Non-pigmented ciliary epithelial cell (primary cell): Measurements from ENCODE around the gene TRIM34.
A peak's percentile ranks its signal among the peaks of the same experiment; 100 is the strongest.
"Not testable (repeated sequence)": the region's sequence is repeated elsewhere in the genome, so short reads cannot be mapped to it uniquely, and the experiment has no call there.

Experiments used
- DNase-seq: peaks from one replicate; pipeline ENCODE4 v3.0.0-alpha.2; 2010; ENCODE audit warnings: low read depth

The TRIM34 gene

GRCh38 chr11:5684646-5685362 is 60.0 kb downstream of the TRIM34 start, which contains the start of gene TRIM5:
Gene TRIM5 (minus strand): TSS chr11:5685074. CDS start chr11:5680177, 4,897 bp downstream.
- DNase-seq, result peak; percentile 97

GRCh38 chr11:5686426-5686825 is 61.6 kb downstream of the TRIM34 start:
- DNase-seq, result no peak

- no peak for DNase-seq
These were observed 63.7 kb downstream of the TRIM34 start for GRCh38 chr11:5688482-5688881.

- peak; percentile 44 for DNase-seq
These were observed 64.8 kb downstream of the TRIM34 start, which contains the start of gene TRIM22 for GRCh38 chr11:5689551-5689983. Gene TRIM22 (plus strand): TSS chr11:5689790. CDS start chr11:5696233, 6,443 bp downstream.

- DNase-seq, result no peak
These were observed 65.4 kb downstream of the TRIM34 start for GRCh38 chr11:5690216-5690615.

GRCh38 chr11:5690736-5691135 is 65.9 kb downstream of the TRIM34 start:
- no peak for DNase-seq

- not testable (repeated sequence) for DNase-seq
These were observed 66.6 kb downstream of the TRIM34 start for GRCh38 chr11:5691238-5691963.

- no peak for DNase-seq
These were observed 67.2 kb downstream of the TRIM34 start for GRCh38 chr11:5691964-5692361.
